DND-41 (cell line): Measurements from ENCODE around the gene CEMIP2.

ENCODE experiments used
- CTCF ChIP-seq: IDR thresholded peaks from 2 replicates; pipeline ENCODE4 v1.5.1; 2012; ENCODE audit warnings: borderline replicate concordance, low read length, moderate library complexity, mild to moderate bottlenecking; ENCODE audit not compliant: poor library complexity, severe bottlenecking; ENCODE audit errors: extremely low read depth
- EZH2 ChIP-seq: IDR thresholded peaks from 3 replicates; pipeline ENCODE4 v1.6.1; 2012; ENCODE audit warnings: borderline replicate concordance, low read depth, mild to moderate bottlenecking, moderate library complexity, low read length, inconsistent platforms; ENCODE audit not compliant: severe bottlenecking

- TF ChIP-seq CTCF (no peak), EZH2 (no peak)
These were observed 58.1 kb downstream of the CEMIP2 start for GRCh38 chr9:71710201-71710600.
